ENCODE data around the gene COLEC12. TPM values are rescaled to one million over a fixed set of nuclear protein-coding genes. Genes with fewer than 3 reads are reported as not detected.

COLEC12 gene
- total and polyA plus RNA-seq, 3 experiments from 2014 or later = 0.04 TPM; not detected in 2

- POLR2A ChIA-PET = no interaction called here
- no peak overlapping the region for H3K27ac Mint-ChIP-seq
- peaks cover 5% of the 10 kb centered on the region for H3K9me3 ChIP-seq (ENCODE audit: low read length)
- no peak for DNase-seq
- H3K36me3 Mint-ChIP-seq = peaks cover 0 to 4% (median 0%) of the 10 kb centered on the region in 3 donors
- H3K9me3 Mint-ChIP-seq = peaks cover 12 to 33% (median 29%) of the 10 kb centered on the region in 5 donors
- H3K36me3 ChIP-seq (ENCODE audit: insufficient read depth, low read length) = no peaks in the 10 kb centered on the region
- peaks cover 9 to 18% of the 10 kb centered on the region in 2 donors for H3K27me3 Mint-ChIP-seq
- no peaks in the 10 kb centered on the region for H3K27me3 ChIP-seq (ENCODE audit: insufficient read depth, low read length, poor library complexity, severe bottlenecking)
- H3K4me1 Mint-ChIP-seq = no peaks in the 10 kb centered on the region
- CTCF ChIA-PET = no interaction called here
- H3K4me3 Mint-ChIP-seq = no peak overlapping the region
- H3K4me3 ChIP-seq (ENCODE audit: low read length) = no peak overlapping the region
- no peaks in the 10 kb centered on the region for H3K4me1 ChIP-seq (ENCODE audit: insufficient read depth, low read length)
- H3K27ac ChIP-seq (ENCODE audit: low read depth, low read length) = no peak overlapping the region
These were observed 47.1 kb downstream of the COLEC12 start for GRCh38 chr18:453400-453799.

DNA sequence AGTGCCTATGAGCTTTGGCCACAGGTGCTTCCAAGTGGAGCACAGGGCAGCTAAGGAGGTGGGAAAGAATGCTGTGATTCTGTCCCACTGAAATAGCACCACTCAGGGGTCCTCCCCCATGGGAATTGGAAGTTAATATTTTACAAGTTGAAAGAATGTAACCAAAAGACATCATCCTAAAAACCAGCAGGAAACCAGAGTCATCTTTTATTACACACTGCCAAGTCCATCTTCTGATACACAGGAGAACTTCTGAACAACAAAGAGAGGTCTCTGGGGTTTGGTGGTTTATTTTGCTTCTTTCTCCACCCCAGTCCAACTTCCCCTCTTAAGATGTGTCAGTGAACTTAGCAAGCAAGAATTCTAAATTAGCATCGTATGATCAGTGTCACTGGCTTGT is 47.7 kb downstream of the COLEC12 start:
- Histone ChIP-seq H3K36me3 (ENCODE audit: insufficient read depth, low read length) (no peaks in the 10 kb centered on the region), H3K4me3 (ENCODE audit: low read length) (no peak overlapping the region), H3K4me1 (ENCODE audit: insufficient read depth, low read length) (no peaks in the 10 kb centered on the region), H3K9me3 (ENCODE audit: low read length) (peaks cover 5% of the 10 kb centered on the region), H3K27ac (ENCODE audit: low read depth, low read length) (no peak overlapping the region), H3K27me3 (ENCODE audit: insufficient read depth, low read length, poor library complexity, severe bottlenecking) (no peaks in the 10 kb centered on the region)
- Mint-ChIP-seq H3K4me1 (no peaks in the 10 kb centered on the region), H3K27ac (no peak overlapping the region), H3K4me3 (no peak overlapping the region), H3K36me3 (peaks cover 0 to 4% (median 0%) of the 10 kb centered on the region in 3 donors), H3K27me3 (peaks cover 9 to 21% of the 10 kb centered on the region in 2 donors), H3K9me3 (peaks cover 12 to 33% (median 29%) of the 10 kb centered on the region in 5 donors)
- CTCF ChIA-PET = no interaction called here
- no peak for DNase-seq
- POLR2A ChIA-PET = no interaction called here

DNA sequence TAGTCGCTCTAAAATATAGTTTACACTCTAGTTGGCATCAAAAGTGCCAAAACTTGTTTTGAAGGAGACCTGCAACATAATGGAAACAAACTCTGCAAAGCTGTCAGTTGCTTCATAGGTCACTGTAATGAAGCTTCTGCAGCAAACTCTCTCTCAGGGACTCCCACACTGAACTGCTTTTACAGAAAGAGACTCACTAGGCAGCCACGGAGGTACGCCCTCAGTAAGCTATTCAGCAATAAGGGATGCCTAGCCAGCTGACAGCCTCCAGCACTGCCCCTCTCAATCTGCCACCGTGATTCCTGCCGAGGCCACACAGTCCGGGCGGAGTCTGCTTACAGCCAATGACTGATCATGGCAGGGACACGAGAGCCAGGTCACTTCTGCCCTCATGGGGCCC is 51.1 kb downstream of the COLEC12 start:
- H3K9me3 ChIP-seq (ENCODE audit: low read length) = peaks cover 5% of the 10 kb centered on the region
- no peaks in the 10 kb centered on the region for H3K27me3 ChIP-seq (ENCODE audit: insufficient read depth, low read length, poor library complexity, severe bottlenecking)
- Mint-ChIP-seq H3K27me3 (peaks cover 1 to 21% of the 10 kb centered on the region in 2 donors), H3K9me3 (peaks cover 12 to 33% (median 29%) of the 10 kb centered on the region in 5 donors), H3K27ac (no peak overlapping the region), H3K4me1 (no peaks in the 10 kb centered on the region), H3K4me3 (no peak overlapping the region), H3K36me3 (peaks cover 0 to 4% (median 0%) of the 10 kb centered on the region in 3 donors)
- no peak for DNase-seq
- no peaks in the 10 kb centered on the region for H3K36me3 ChIP-seq (ENCODE audit: insufficient read depth, low read length)
- H3K4me3 ChIP-seq (ENCODE audit: low read length) = no peak overlapping the region
- H3K27ac ChIP-seq (ENCODE audit: low read depth, low read length) = no peak overlapping the region
- ChIA-PET POLR2A (no interaction called here), CTCF (no interaction called here)
- no peaks in the 10 kb centered on the region for H3K4me1 ChIP-seq (ENCODE audit: insufficient read depth, low read length)

- H3K4me3 ChIP-seq (ENCODE audit: low read length) = no peak overlapping the region
- no peaks in the 10 kb centered on the region for H3K4me1 ChIP-seq (ENCODE audit: insufficient read depth, low read length)
These were observed 52.2 kb downstream of the COLEC12 start for GRCh38 chr18:448116-448790.

DNA sequence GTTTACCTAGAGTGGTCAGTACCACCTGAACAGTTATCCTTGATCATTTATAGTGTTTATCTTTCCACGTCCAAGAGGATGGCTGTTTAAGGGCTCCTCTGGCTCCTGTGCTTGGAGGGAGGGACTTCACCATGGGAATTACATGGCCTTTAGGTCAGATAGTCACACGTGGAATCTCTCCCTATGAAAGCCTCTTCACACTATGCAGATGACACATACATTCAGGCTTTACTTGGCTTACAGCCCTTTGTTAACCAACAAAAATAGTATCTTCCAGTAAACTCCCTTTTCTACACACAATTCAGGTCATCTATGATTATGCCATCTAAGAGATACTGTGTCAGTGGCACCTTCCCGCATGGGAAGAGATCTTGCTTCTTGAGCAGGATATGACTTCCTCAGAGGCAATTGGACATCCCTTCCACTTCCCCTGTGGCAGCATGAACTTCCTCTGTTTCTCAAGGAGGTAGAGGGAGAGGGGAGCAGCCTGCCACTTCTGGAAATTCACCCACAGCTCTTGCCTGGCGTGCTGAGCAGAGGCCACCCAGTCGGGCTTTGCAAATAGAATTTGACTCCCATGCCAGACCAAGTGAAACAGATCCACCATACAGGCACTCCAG is 53.5 kb downstream of the COLEC12 start:
- H3K4me3 Mint-ChIP-seq = no peak overlapping the region
- Histone ChIP-seq H3K36me3 (ENCODE audit: insufficient read depth, low read length) (no peaks in the 10 kb centered on the region), H3K27ac (ENCODE audit: low read depth, low read length) (no peak overlapping the region), H3K4me1 (ENCODE audit: insufficient read depth, low read length) (no peaks in the 10 kb centered on the region), H3K9me3 (ENCODE audit: low read length) (peaks cover 5% of the 10 kb centered on the region), H3K4me3 (ENCODE audit: low read length) (no peak overlapping the region), H3K27me3 (ENCODE audit: insufficient read depth, low read length, poor library complexity, severe bottlenecking) (no peaks in the 10 kb centered on the region)
- ChIA-PET CTCF (no interaction called here), POLR2A (no interaction called here)
- H3K36me3 Mint-ChIP-seq = no peaks in the 10 kb centered on the region
- H3K27ac Mint-ChIP-seq = no peak overlapping the region
- H3K4me1 Mint-ChIP-seq = no peaks in the 10 kb centered on the region
- peaks cover 12 to 23% (median 18%) of the 10 kb centered on the region in 5 donors for H3K9me3 Mint-ChIP-seq
- peaks cover 1 to 14% of the 10 kb centered on the region in 2 donors for H3K27me3 Mint-ChIP-seq
- no peak for DNase-seq

More at GRCh38 chr18:448116-448790, 52.2 kb downstream of the COLEC12 start:
- Histone ChIP-seq H3K27me3 (ENCODE audit: insufficient read depth, low read length, poor library complexity, severe bottlenecking) (no peaks in the 10 kb centered on the region), H3K36me3 (ENCODE audit: insufficient read depth, low read length) (no peaks in the 10 kb centered on the region), H3K27ac (ENCODE audit: low read depth, low read length) (no peak overlapping the region), H3K9me3 (ENCODE audit: low read length) (peaks cover 5% of the 10 kb centered on the region)
- no peak overlapping the region for H3K4me3 Mint-ChIP-seq
- CTCF ChIA-PET = no interaction called here
- no peaks in the 10 kb centered on the region for H3K36me3 Mint-ChIP-seq
- peaks cover 12 to 27% (median 26%) of the 10 kb centered on the region in 5 donors for H3K9me3 Mint-ChIP-seq
- POLR2A ChIA-PET = no interaction called here
- H3K27me3 Mint-ChIP-seq = peaks cover 1 to 14% of the 10 kb centered on the region in 2 donors
- no peaks in the 10 kb centered on the region for H3K4me1 Mint-ChIP-seq
- no peak overlapping the region for H3K27ac Mint-ChIP-seq
- no peak for DNase-seq

DNA sequence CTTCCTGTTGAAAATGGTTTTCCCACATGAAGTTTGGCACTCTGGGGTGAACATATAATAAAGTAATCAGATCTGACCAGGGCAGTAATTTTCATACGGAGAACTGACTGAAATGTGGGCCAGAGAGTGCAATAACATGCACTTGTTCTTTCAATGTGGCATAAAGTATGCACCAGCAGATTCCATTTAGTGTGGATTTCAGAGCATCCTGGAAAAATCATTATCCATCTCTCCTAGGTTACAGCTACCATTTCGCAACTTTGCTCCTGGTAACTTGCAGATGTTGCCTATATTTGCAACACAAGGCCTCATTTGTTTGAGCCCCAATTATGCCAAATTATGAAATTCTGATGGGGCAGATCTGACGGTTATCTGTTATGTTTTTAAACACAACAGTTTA is 55.4 kb downstream of the COLEC12 start:
- no peaks in the 10 kb centered on the region for H3K36me3 Mint-ChIP-seq
- Histone ChIP-seq H3K36me3 (ENCODE audit: insufficient read depth, low read length) (no peaks in the 10 kb centered on the region), H3K4me1 (ENCODE audit: insufficient read depth, low read length) (no peaks in the 10 kb centered on the region), H3K9me3 (ENCODE audit: low read length) (no peaks in the 10 kb centered on the region), H3K27me3 (ENCODE audit: insufficient read depth, low read length, poor library complexity, severe bottlenecking) (no peaks in the 10 kb centered on the region), H3K27ac (ENCODE audit: low read depth, low read length) (no peak overlapping the region), H3K4me3 (ENCODE audit: low read length) (no peak overlapping the region)
- H3K27me3 Mint-ChIP-seq = peaks cover 0 to 14% of the 10 kb centered on the region in 2 donors
- H3K4me1 Mint-ChIP-seq = no peaks in the 10 kb centered on the region
- H3K27ac Mint-ChIP-seq = no peak overlapping the region
- peaks cover 0 to 4% (median 1%) of the 10 kb centered on the region in 5 donors for H3K9me3 Mint-ChIP-seq
- ChIA-PET POLR2A (no interaction called here), CTCF (no interaction called here)
- no peak overlapping the region for H3K4me3 Mint-ChIP-seq
- DNase-seq = no peak

DNA sequence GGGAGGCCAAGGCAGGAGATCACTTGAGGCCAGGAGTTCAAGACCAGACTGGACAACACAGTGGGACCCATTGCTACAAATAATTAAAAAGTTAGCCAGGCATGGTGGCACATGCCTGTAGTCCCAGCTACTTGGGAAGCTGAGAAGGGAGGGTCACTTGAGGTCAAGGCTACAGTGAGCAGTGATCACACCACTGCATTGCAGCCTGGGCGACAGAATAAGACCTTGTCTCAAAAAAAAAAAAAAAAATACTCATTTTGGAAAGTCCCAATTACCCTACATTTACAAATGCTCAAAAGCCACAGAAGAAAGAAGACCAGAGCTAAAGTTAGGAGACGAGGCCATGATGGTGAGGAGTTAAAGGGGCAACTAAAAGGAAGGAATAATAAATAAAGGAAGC is 61.9 kb downstream of the COLEC12 start:
- Histone ChIP-seq H3K9me3 (ENCODE audit: low read length) (no peaks in the 10 kb centered on the region), H3K4me3 (ENCODE audit: low read length) (no peak overlapping the region), H3K27ac (ENCODE audit: low read depth, low read length) (no peak overlapping the region), H3K36me3 (ENCODE audit: insufficient read depth, low read length) (no peaks in the 10 kb centered on the region), H3K4me1 (ENCODE audit: insufficient read depth, low read length) (no peaks in the 10 kb centered on the region), H3K27me3 (ENCODE audit: insufficient read depth, low read length, poor library complexity, severe bottlenecking) (no peaks in the 10 kb centered on the region)
- Mint-ChIP-seq H3K27ac (no peak overlapping the region), H3K36me3 (no peaks in the 10 kb centered on the region), H3K27me3 (peaks cover 3 to 16% of the 10 kb centered on the region in 2 donors), H3K4me3 (no peak overlapping the region), H3K4me1 (no peaks in the 10 kb centered on the region), H3K9me3 (peaks cover 0 to 2% (median 0%) of the 10 kb centered on the region in 5 donors)
- POLR2A ChIA-PET = no interaction called here
- no peak for DNase-seq
- CTCF ChIA-PET = no interaction called here

GRCh38 chr18:435940-436339 is 64.6 kb downstream of the COLEC12 start:
- H3K9me3 Mint-ChIP-seq = no peaks in the 10 kb centered on the region
- no peak overlapping the region for H3K4me3 Mint-ChIP-seq
- Histone ChIP-seq H3K4me3 (ENCODE audit: low read length) (no peak overlapping the region), H3K27ac (ENCODE audit: low read depth, low read length) (no peak overlapping the region), H3K9me3 (ENCODE audit: low read length) (no peaks in the 10 kb centered on the region), H3K4me1 (ENCODE audit: insufficient read depth, low read length) (no peaks in the 10 kb centered on the region), H3K36me3 (ENCODE audit: insufficient read depth, low read length) (no peaks in the 10 kb centered on the region), H3K27me3 (ENCODE audit: insufficient read depth, low read length, poor library complexity, severe bottlenecking) (no peaks in the 10 kb centered on the region)
- peaks cover 7 to 30% of the 10 kb centered on the region in 2 donors for H3K27me3 Mint-ChIP-seq
- DNase-seq = no peak
- no peak overlapping the region for H3K27ac Mint-ChIP-seq
- H3K36me3 Mint-ChIP-seq = no peaks in the 10 kb centered on the region
- ChIA-PET POLR2A (no interaction called here), CTCF (no interaction called here)
- no peaks in the 10 kb centered on the region for H3K4me1 Mint-ChIP-seq

All from CD8-positive, alpha-beta memory T cell (primary cell).